Activated CD4-positive, alpha-beta memory T cell treated with anti-CD3 and anti-CD28 coated beads for 36 hours (primary cell): ENCODE data around the gene MBTPS2. TPM values are rescaled to one million over a fixed set of nuclear protein-coding genes. Genes with fewer than 3 reads are reported as not detected.

Source experiments
- CTCF ChIA-PET: fragments of 350-600 bp; sonication (Branson Sonifier 250); formaldehyde crosslinking; loops from one replicate; lab custom pipeline; 2021; ENCODE audit warnings: antibody characterized with exemption, inconsistent platforms; lab: Charles Lee
- POLR2A ChIA-PET: fragments of 350-600 bp; sonication (Branson Sonifier 250); formaldehyde crosslinking; loops from one replicate; lab custom pipeline; 2021; ENCODE audit warnings: antibody characterized with exemption; lab: Charles Lee
- DNase-seq: peaks from one replicate; pipeline ENCODE4 v3.0.0-alpha.2; 2020
- H3K27ac Mint-ChIP-seq: one replicate; pipeline ENCODE4 v1.8.0; 2021; ENCODE audit warnings: mixed read lengths
- H3K27me3 Mint-ChIP-seq: one replicate; pipeline ENCODE4 v1.8.0; 2021; ENCODE audit warnings: mixed read lengths
- H3K36me3 Mint-ChIP-seq: one replicate; pipeline ENCODE4 v1.8.0; 2021; ENCODE audit warnings: mixed read lengths
- H3K4me1 Mint-ChIP-seq: one replicate; pipeline ENCODE4 v1.8.0; 2021; ENCODE audit warnings: low read depth, mixed read lengths
- H3K4me3 Mint-ChIP-seq: one replicate; pipeline ENCODE4 v1.8.0; 2021; ENCODE audit warnings: mild to moderate bottlenecking, mixed read lengths
- H3K9me3 Mint-ChIP-seq: one replicate; pipeline ENCODE4 v1.8.0; 2021; ENCODE audit warnings: mixed read lengths
- intact Hi-C: fragments of 100-400 bp; cut with micrococcal nuclease; formaldehyde crosslinking; loops from one replicate; pipeline ENCODE4 v1.15.1; 2023
- total RNA-seq, 2 experiments: library from RNA; stranded (reverse); gene quantifications; one replicate each; pipeline ENCODE4 v1.2.3, GENCODE V29; 2021

Gene MBTPS2
- total RNA-seq, 2 experiments from 2014 or later: 5.1 to 6.5 TPM

- ChIA-PET CTCF (interaction anchor here (0.7 kb wide), 1 partner anchor 38 kb away, joined by 3 read pairs; no protein-coding TSS in a partner anchor), POLR2A (no interaction called here)
- Mint-ChIP-seq H3K27ac (no peak overlapping the region), H3K27me3 (no peaks in the 10 kb centered on the region), H3K4me1 (peaks cover 29% of the 10 kb centered on the region), H3K9me3 (no peaks in the 10 kb centered on the region), H3K4me3 (no peak overlapping the region), H3K36me3 (no peaks in the 10 kb centered on the region)
- no peak for DNase-seq
- intact Hi-C loops: loop anchor here (1.0 to 5.0 kb wide), 3 partner anchors 15 to 86 kb away; partner anchors contain the start of gene SMS
These were observed 86.7 kb downstream of the MBTPS2 start for GRCh38 chrX:21926116-21926515.

GRCh38 chrX:21926527-21927278 lies 87.3 kb downstream of the MBTPS2 start:
- H3K4me1 Mint-ChIP-seq: peaks cover 32% of the 10 kb centered on the region
- no peaks in the 10 kb centered on the region for H3K27me3 Mint-ChIP-seq
- intact Hi-C loops: loop anchor here (1.0 to 5.0 kb wide), 3 partner anchors 14 to 86 kb away; partner anchors contain the start of gene SMS
- ChIA-PET POLR2A (interaction anchor here (0.6 kb wide), 1 partner anchor 15 kb away, joined by 5 read pairs; no protein-coding TSS in a partner anchor), CTCF (interaction anchor here (0.7 kb wide), 1 partner anchor 38 kb away, joined by 3 read pairs; no protein-coding TSS in a partner anchor)
- DNase-seq: no peak
- peak overlapping the region; percentile 62 for H3K27ac Mint-ChIP-seq
- no peak overlapping the region for H3K4me3 Mint-ChIP-seq
- H3K36me3 Mint-ChIP-seq: no peaks in the 10 kb centered on the region
- H3K9me3 Mint-ChIP-seq: no peaks in the 10 kb centered on the region

- ChIA-PET CTCF (no interaction called here), POLR2A (no interaction called here)
- H3K9me3 Mint-ChIP-seq: no peaks in the 10 kb centered on the region
- H3K27me3 Mint-ChIP-seq: no peaks in the 10 kb centered on the region
- no peak overlapping the region for H3K4me3 Mint-ChIP-seq
- no peaks in the 10 kb centered on the region for H3K36me3 Mint-ChIP-seq
- no peak overlapping the region for H3K27ac Mint-ChIP-seq
- intact Hi-C loops: loop anchor here (5.0 kb wide), 1 partner anchor 43 kb away; no protein-coding TSS in a partner anchor
- H3K4me1 Mint-ChIP-seq: peaks cover 41% of the 10 kb centered on the region
- no peak for DNase-seq
These were observed 89.8 kb downstream of the MBTPS2 start for GRCh38 chrX:21929209-21929608.

GRCh38 chrX:21930986-21931385 lies 91.6 kb downstream of the MBTPS2 start:
- Mint-ChIP-seq H3K4me1 (peaks cover 41% of the 10 kb centered on the region), H3K27ac (no peak overlapping the region), H3K9me3 (no peaks in the 10 kb centered on the region), H3K4me3 (no peak overlapping the region), H3K36me3 (no peaks in the 10 kb centered on the region), H3K27me3 (no peaks in the 10 kb centered on the region)
- no peak for DNase-seq
- intact Hi-C loops: no loop called here
- ChIA-PET CTCF (no interaction called here), POLR2A (no interaction called here)

- Mint-ChIP-seq H3K27me3 (no peaks in the 10 kb centered on the region), H3K4me3 (no peak overlapping the region), H3K4me1 (peaks cover 33% of the 10 kb centered on the region), H3K36me3 (no peaks in the 10 kb centered on the region), H3K27ac (peak overlapping the region; percentile 72), H3K9me3 (no peaks in the 10 kb centered on the region)
- CTCF ChIA-PET: no interaction called here
- DNase-seq: peak; percentile 44
- intact Hi-C loops: loop anchor here (1.0 kb wide), 1 partner anchor 8 kb away; the partner anchor contains the start of gene SMS
- POLR2A ChIA-PET: no interaction called here
These were observed 93.0 kb downstream of the MBTPS2 start for GRCh38 chrX:21932292-21933002.

GRCh38 chrX:21933077-21933476 lies 93.7 kb downstream of the MBTPS2 start:
- H3K4me1 Mint-ChIP-seq: peaks cover 33% of the 10 kb centered on the region
- ChIA-PET POLR2A (no interaction called here), CTCF (interaction anchor here (1.1 kb wide), 1 partner anchor 52 kb away, joined by 3 read pairs; no protein-coding TSS in a partner anchor)
- no peaks in the 10 kb centered on the region for H3K27me3 Mint-ChIP-seq
- H3K4me3 Mint-ChIP-seq: no peak overlapping the region
- intact Hi-C loops: no loop called here
- H3K36me3 Mint-ChIP-seq: no peaks in the 10 kb centered on the region
- H3K9me3 Mint-ChIP-seq: no peaks in the 10 kb centered on the region
- no peak overlapping the region for H3K27ac Mint-ChIP-seq
- no peak for DNase-seq

- Mint-ChIP-seq H3K36me3 (no peaks in the 10 kb centered on the region), H3K27ac (no peak overlapping the region), H3K27me3 (no peaks in the 10 kb centered on the region), H3K9me3 (no peaks in the 10 kb centered on the region), H3K4me3 (no peak overlapping the region), H3K4me1 (peaks cover 26% of the 10 kb centered on the region)
- ChIA-PET CTCF (interaction anchor here (0.9 to 1.1 kb wide), 2 partner anchors 43 to 51 kb away, joined by 3 read pairs; no protein-coding TSS in a partner anchor), POLR2A (no interaction called here)
- no peak for DNase-seq
- intact Hi-C loops: no loop called here
These were observed 95.0 kb downstream of the MBTPS2 start for GRCh38 chrX:21934414-21934813.

Other genes with a start within 250 kb of the MBTPS2 start
- under 1 TPM; 0.70 to 0.71 TPM for gene KLHL34, start 181.3 kb upstream of the MBTPS2 start, total RNA-seq
- not detected for gene SMPX, start 81.5 kb upstream of the MBTPS2 start, total RNA-seq
- under 1 TPM; 0.75 to 0.78 TPM for gene YY2, start 16.4 kb downstream of the MBTPS2 start, total RNA-seq
- 100 to 1,000 TPM; 119 to 120 TPM for gene SMS, start 101.1 kb downstream of the MBTPS2 start, total RNA-seq
- gene PHEX, start 192.7 kb downstream of the MBTPS2 start, total RNA-seq: 1 to 10 TPM; 2.1 to 3.2 TPM